HG02678 (cell line): ENCODE results near the gene TMEM220.

Source experiments
- ATAC-seq: cut with Tn5 transposase; IDR thresholded peaks from one replicate; pipeline ENCODE4 v1.9.1; 2021; ENCODE audit warnings: mild to moderate bottlenecking, moderate library complexity; ENCODE audit not compliant: unreplicated experiment

The TMEM220 gene

GRCh38 chr17:10729334-10730193, at the start of gene TMEM220:
Gene TMEM220 (minus strand): TSS chr17:10730023. CDS start chr17:10729851, 172 bp downstream.
- ATAC-seq: peak; percentile 84

DNA sequence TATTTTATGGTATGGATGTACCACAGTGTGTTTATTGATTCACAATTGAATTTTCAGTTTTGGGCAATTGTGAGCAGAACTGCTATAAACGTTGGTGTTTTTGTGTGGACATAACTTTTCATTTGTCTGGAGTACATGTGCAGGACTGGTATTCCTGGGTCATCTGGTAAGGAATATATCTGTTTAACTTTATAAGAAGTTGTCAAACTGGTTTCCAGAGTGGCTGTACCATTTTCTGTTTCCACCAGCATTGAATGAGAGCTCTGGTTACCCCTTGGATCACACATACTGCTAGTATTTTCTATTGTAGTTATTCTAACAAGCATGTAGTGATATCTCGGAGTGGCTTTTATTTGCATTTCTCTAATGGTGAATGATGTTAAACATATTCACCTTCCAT, 49.8 kb upstream of the TMEM220 start:
- ATAC-seq: no peak

- ATAC-seq: no peak
Observed at GRCh38 chr17:10777890-10778289, 48.1 kb upstream of the TMEM220 start.

DNA sequence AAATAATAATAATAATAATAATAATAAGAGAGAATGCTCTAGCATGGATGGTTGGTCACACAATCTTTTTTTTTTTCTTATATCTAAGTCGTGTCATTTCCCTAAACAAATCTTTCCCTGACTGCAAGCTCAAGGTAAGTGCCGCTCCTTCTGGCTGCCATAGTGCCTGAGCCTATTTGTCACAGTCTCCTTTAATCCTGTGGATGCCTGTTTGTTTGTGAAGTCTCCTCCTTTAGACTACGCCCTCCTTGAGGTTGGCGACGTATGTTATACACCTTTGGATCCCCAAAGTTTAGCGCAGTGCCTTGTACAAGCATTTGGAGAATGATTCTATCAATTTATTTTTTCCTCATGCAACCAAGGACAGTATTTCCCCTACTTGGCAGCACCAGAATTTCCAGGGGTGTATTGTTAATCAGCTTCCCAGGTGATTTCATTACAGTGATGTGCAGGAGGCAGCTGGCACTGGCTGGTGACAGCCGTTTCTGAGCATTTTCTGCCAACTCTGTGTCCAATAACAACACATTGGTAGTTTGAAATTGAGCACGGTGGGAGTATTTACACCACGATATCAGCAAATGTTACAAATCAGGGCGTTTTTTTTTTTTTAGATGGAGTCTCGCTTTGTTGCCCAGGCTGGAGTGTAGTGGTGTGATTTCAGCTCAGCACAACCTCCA, 47.4 kb upstream of the TMEM220 start:
- no peak for ATAC-seq

GRCh38 chr17:10776381-10776780, 46.6 kb upstream of the TMEM220 start:
- no peak for ATAC-seq

DNA sequence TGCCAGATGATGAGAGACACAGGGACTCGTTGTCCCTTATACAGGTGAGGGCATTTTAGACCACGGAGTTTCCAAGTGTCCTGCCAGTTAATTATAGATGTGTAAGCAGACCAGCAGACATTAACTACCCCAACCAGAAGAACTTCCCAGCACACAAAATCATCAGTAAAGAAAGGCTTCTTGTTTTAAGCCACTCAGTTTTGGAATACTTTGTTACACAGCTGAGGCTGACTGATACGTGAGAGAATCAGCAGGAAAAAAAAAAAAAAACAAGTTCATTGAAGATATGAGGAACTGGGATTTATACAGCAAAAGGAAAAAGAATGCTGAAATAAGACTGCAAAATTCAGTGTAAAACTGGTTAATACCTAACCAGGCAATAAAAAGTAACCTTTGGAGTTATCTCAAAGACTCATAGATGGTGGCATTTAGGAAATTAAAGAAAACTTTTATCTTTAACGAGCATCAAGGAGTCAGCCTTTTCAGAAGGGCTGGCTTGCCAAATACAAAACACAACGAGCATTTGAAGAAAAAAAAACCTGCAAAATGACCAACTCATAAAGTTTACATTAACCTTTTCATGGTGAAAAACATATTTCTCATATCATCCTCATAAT, 46.0 kb upstream of the TMEM220 start:
- ATAC-seq: no peak

DNA sequence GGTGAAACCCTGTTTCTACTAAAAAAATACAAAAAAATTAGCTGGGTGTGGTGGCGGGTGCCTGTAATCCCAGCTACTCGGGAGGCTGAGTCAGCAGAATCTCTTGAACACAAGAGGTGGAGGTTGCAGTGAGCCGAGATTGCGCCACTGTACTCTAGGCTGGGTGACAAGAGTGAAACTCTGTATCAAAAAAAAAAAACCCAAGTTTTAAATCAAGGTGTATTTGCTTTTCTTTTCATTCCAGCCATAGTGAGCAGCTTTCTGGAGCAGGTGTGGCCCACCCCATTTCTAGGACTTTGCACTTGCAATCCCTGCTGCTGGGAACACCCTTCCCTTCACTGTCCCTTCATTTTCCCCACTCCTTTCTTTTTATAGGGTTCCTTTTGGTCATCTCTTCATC, 45.2 kb upstream of the TMEM220 start:
- no peak for ATAC-seq

GRCh38 chr17:10773391-10773790, 43.6 kb upstream of the TMEM220 start:
- ATAC-seq: no peak

- no peak for ATAC-seq
Observed at GRCh38 chr17:10772425-10773380, 42.9 kb upstream of the TMEM220 start.

GRCh38 chr17:10771148-10771547, 41.3 kb upstream of the TMEM220 start:
- ATAC-seq: no peak

DNA sequence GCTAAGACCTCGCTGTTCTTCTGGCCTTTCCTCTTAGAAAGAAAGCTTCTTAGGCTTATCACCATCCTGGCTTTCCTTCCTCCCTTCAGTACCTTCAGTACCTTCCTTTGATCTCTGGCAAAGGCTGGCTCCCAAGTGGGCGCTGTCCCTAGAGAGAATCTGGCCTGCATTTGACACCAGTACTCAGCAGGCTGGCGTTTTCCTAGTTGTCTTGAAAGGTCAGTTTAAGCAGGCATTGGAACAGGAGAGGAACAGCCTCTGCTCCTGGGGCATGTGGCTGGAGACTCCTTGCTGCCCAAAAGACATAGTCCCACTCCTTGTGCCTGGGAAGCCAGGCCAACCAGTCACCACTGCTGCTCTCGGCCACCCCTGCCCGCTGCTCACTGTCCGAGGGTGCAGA, 40.0 kb upstream of the TMEM220 start:
- no peak for ATAC-seq

- no peak for ATAC-seq
Observed at GRCh38 chr17:10768750-10769251, 39.0 kb upstream of the TMEM220 start.

GRCh38 chr17:10767232-10767631, 37.4 kb upstream of the TMEM220 start:
- ATAC-seq: no peak

- ATAC-seq: no peak
Observed at GRCh38 chr17:10762037-10762436, 32.2 kb upstream of the TMEM220 start.

DNA sequence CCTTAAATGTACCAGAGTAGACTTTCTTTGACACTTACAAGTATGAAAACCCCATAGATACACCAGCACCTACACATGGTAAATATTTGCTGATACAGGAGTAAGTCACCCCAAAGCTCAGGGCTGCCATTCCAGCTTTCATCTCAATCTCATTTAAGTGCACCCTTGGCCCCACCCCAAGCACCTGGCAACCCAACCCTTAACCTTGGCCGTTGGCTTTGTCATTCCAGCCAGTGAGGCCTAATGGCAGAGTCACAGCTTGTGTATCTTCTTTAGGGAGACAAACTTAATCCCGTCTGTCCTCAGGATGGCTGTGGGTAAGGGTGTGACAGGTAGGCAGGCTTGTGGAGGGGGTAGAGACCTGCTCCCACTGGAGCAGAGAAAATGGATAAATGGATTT, 31.5 kb upstream of the TMEM220 start:
- ATAC-seq: no peak

- no peak for ATAC-seq
Observed at GRCh38 chr17:10758062-10758461, 28.2 kb upstream of the TMEM220 start.

DNA sequence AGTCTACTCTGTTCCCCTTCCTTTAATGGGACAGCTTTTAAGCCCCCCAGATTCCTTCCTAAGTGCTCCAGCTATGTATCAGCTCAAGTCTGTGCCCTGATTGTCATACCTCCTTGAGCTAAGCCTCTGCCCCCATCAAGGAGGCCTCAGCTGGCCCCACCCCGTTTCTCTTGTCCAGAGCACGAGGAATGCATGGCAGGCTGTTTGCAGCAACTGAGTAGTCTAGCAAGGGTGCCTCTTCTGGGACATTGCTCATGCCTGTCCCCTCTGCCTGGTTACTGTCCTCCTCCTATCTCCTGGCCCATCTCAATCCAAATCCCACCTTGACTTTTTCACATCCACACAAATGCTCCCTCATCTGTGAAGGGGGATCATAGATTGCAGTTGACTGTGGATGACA, 27.8 kb upstream of the TMEM220 start:
- no peak for ATAC-seq

GRCh38 chr17:10757067-10757466, 27.2 kb upstream of the TMEM220 start:
- ATAC-seq: no peak

DNA sequence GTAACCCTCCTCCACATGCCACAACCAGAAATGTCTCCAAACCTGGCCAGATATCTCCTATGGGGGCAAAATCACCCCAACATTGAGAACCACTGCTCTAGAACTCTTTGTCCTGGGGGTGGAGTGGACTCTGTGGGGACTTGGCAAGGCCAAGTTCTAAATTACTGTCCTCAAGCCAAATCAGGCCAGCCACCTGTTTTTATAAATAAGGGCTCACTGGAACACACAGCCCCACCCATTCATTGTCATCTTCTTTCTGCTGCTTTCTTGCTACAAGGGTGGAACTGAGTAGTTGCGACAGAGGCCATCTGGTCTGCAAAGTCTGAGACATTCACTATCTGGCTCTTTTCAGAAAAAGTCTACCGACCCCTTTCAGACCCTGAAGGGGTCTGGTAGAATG, 26.8 kb upstream of the TMEM220 start:
- ATAC-seq: no peak

- ATAC-seq: no peak
Observed at GRCh38 chr17:10756185-10756584, 26.4 kb upstream of the TMEM220 start.
